ENCODE results near the gene RPS3A.

RPS3A gene

GRCh38 chr4:151143162-151143561 is 43.7 kb downstream of the RPS3A start:
- no peak overlapping the region for H3K27ac ChIP-seq
- no peaks in the 10 kb centered on the region for H3K9me3 ChIP-seq
- intact Hi-C loops (cut with DNase I; ENCODE audit: low total_unique reads) = no loop called here
- TF ChIP-seq CTCF (IDR thresholded peaks at IDR 0.05) = no peak
- H3K36me3 ChIP-seq = peaks cover 69 to 98% (median 83%) of the 10 kb centered on the region in 3 donors
- H3K27me3 ChIP-seq = no peaks in the 10 kb centered on the region
- no peaks in the 10 kb centered on the region for H3K4me1 ChIP-seq
- DNase-seq = no peak
- H3K4me3 ChIP-seq = no peak overlapping the region

DNA sequence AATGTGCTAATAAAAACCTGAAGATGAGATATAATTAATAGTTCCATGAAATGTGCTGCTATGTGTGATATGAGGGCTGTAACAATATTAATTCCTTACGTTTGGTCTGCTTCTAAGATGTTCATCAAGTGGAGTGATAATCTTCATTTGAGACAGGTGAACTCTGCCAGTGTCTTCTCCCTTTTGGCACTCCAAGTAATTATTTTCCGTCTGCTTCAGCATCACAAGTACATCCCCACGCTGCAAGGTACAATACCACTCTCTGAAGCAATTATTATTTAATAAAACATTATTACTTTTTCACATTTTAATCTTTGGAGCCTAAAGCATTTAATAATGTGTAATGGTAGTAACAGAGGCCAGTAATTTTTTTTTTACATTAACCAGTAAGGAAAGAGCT is 44.4 kb downstream of the RPS3A start:
- no peak overlapping the region for H3K27ac ChIP-seq
- no peak for DNase-seq
- no peaks in the 10 kb centered on the region for H3K9me3 ChIP-seq
- intact Hi-C loops (cut with DNase I; ENCODE audit: low total_unique reads) = no loop called here
- no peaks in the 10 kb centered on the region for H3K4me1 ChIP-seq
- peaks cover 73 to 98% (median 85%) of the 10 kb centered on the region in 3 donors for H3K36me3 ChIP-seq
- no peaks in the 10 kb centered on the region for H3K27me3 ChIP-seq
- no peak for TF ChIP-seq CTCF (IDR thresholded peaks at IDR 0.05)
- H3K4me3 ChIP-seq = no peak overlapping the region

- H3K4me3 ChIP-seq = no peak overlapping the region
- H3K27me3 ChIP-seq = no peaks in the 10 kb centered on the region
- intact Hi-C loops (cut with DNase I; ENCODE audit: low total_unique reads) = no loop called here
- no peaks in the 10 kb centered on the region for H3K9me3 ChIP-seq
- H3K27ac ChIP-seq = no peak overlapping the region
- no peak for TF ChIP-seq CTCF (IDR thresholded peaks at IDR 0.05)
- no peak for DNase-seq
- peaks cover 72 to 97% (median 85%) of the 10 kb centered on the region in 3 donors for H3K36me3 ChIP-seq
- H3K4me1 ChIP-seq = no peaks in the 10 kb centered on the region
Measured at GRCh38 chr4:151144329-151145072, 45.1 kb downstream of the RPS3A start.

GRCh38 chr4:151147000-151147399 is 47.6 kb downstream of the RPS3A start:
- Histone ChIP-seq H3K27ac (no peak overlapping the region), H3K4me1 (no peaks in the 10 kb centered on the region), H3K36me3 (peaks cover 56 to 77% (median 72%) of the 10 kb centered on the region in 3 donors), H3K27me3 (no peaks in the 10 kb centered on the region), H3K9me3 (no peaks in the 10 kb centered on the region), H3K4me3 (no peak overlapping the region)
- DNase-seq = no peak
- intact Hi-C loops (cut with DNase I; ENCODE audit: low total_unique reads) = no loop called here
- TF ChIP-seq CTCF (IDR thresholded peaks at IDR 0.05) = no peak

DNA sequence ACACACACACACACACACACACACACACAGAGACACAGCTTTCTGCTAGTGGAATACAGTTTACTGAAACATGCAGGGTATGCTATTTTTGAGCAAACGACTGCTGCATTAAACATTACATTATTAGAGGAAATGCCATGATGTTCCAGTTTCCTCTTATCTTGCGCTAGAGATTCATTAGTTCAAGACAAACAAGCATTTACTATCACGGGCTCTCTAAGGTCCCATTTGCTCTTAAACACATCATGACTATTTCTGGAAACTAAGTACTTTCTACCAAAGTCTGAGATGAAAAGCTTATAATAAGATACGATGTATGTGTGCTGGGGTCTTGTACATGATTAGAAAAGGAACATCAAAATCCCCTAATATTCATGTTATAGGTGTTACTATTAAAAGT is 48.8 kb downstream of the RPS3A start:
- TF ChIP-seq CTCF (IDR thresholded peaks at IDR 0.05) = no peak
- no peak overlapping the region for H3K27ac ChIP-seq
- H3K36me3 ChIP-seq = peaks cover 50 to 64% (median 61%) of the 10 kb centered on the region in 3 donors
- no peak for DNase-seq
- H3K27me3 ChIP-seq = no peaks in the 10 kb centered on the region
- no peaks in the 10 kb centered on the region for H3K4me1 ChIP-seq
- no peak overlapping the region for H3K4me3 ChIP-seq
- intact Hi-C loops (cut with DNase I; ENCODE audit: low total_unique reads) = no loop called here
- H3K9me3 ChIP-seq = no peaks in the 10 kb centered on the region
